ENCODE results near the gene ADAP1.

Gene ADAP1

DNA sequence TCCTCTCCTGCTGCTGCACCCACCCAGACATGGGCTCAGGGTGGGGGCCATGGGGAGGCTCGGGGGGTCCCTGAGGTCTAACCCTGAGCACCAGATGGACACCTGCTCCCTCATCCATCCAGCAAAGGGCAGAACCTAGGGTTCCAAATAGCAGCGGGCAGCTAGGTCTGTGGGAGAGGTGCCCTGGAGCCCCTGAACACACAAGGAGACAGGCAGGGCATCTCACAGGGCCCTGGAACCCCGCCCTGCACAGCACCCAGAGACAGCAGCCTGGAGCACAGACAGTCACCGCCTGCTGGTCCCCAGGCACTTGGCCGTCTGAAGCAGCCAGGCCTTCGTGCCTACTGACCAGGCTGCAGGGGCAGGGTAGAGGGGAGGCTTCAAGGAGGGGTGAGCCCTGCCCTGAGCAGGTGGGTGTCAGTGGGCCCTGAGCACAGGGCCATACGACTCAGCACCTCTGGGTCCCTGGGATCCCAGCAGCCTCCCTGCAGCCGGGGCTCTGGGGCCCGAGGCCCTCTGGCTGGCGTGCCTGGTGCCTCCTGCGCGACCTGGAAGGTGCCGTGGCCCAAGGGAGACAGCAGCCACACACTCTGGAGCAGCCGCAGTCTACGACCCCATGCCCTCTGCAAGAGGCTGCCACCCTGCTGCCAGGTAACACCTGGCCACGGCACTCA is 39.8 kb downstream of the ADAP1 start:
- DNase-seq (ENCODE audit: low read depth in 1 of 2, low spot score in 1 of 2) = no peak
- Histone ChIP-seq H3K27ac (replicated peaks) (no peak overlapping the region), H3K27me3 (ENCODE audit: insufficient read depth, poor library complexity, severe bottlenecking) (no peaks in the 10 kb centered on the region), H3K4me3 (replicated peaks; ENCODE audit: insufficient read depth, low read length) (no peak overlapping the region)
- TF ChIP-seq GABPA (IDR thresholded peaks at IDR 0.05; ENCODE audit: low read depth) = no peak
- TF ChIP-seq SPI1 (IDR thresholded peaks at IDR 0.05; ENCODE audit: borderline replicate concordance, low read depth) = no peak
- TF ChIP-seq, protein P1, sequence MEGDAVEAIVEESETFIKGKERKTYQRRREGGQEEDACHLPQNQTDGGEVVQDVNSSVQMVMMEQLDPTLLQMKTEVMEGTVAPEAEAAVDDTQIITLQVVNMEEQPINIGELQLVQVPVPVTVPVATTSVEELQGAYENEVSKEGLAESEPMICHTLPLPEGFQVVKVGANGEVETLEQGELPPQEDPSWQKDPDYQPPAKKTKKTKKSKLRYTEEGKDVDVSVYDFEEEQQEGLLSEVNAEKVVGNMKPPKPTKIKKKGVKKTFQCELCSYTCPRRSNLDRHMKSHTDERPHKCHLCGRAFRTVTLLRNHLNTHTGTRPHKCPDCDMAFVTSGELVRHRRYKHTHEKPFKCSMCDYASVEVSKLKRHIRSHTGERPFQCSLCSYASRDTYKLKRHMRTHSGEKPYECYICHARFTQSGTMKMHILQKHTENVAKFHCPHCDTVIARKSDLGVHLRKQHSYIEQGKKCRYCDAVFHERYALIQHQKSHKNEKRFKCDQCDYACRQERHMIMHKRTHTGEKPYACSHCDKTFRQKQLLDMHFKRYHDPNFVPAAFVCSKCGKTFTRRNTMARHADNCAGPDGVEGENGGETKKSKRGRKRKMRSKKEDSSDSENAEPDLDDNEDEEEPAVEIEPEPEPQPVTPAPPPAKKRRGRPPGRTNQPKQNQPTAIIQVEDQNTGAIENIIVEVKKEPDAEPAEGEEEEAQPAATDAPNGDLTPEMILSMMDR (IDR thresholded peaks at IDR 0.05; ENCODE audit: insufficient read depth, low read length) = no peak
- TF ChIP-seq, protein P2, sequence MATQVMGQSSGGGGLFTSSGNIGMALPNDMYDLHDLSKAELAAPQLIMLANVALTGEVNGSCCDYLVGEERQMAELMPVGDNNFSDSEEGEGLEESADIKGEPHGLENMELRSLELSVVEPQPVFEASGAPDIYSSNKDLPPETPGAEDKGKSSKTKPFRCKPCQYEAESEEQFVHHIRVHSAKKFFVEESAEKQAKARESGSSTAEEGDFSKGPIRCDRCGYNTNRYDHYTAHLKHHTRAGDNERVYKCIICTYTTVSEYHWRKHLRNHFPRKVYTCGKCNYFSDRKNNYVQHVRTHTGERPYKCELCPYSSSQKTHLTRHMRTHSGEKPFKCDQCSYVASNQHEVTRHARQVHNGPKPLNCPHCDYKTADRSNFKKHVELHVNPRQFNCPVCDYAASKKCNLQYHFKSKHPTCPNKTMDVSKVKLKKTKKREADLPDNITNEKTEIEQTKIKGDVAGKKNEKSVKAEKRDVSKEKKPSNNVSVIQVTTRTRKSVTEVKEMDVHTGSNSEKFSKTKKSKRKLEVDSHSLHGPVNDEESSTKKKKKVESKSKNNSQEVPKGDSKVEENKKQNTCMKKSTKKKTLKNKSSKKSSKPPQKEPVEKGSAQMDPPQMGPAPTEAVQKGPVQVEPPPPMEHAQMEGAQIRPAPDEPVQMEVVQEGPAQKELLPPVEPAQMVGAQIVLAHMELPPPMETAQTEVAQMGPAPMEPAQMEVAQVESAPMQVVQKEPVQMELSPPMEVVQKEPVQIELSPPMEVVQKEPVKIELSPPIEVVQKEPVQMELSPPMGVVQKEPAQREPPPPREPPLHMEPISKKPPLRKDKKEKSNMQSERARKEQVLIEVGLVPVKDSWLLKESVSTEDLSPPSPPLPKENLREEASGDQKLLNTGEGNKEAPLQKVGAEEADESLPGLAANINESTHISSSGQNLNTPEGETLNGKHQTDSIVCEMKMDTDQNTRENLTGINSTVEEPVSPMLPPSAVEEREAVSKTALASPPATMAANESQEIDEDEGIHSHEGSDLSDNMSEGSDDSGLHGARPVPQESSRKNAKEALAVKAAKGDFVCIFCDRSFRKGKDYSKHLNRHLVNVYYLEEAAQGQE (IDR thresholded peaks at IDR 0.05; ENCODE audit: insufficient replicate concordance, low read depth) = no peak
- no peak for TF ChIP-seq POLR2AphosphoS5 (IDR thresholded peaks at IDR 0.05; ENCODE audit: low read depth)

GRCh38 chr7:913736-914520 is 40.6 kb downstream of the ADAP1 start:
- no peak overlapping the region for H3K4me3 ChIP-seq (replicated peaks; ENCODE audit: insufficient read depth, low read length)
- H3K27ac ChIP-seq (replicated peaks) = no peak overlapping the region
- TF ChIP-seq, protein P1 (IDR thresholded peaks at IDR 0.05; ENCODE audit: insufficient read depth, low read length) = no peak
- TF ChIP-seq, protein P2 (IDR thresholded peaks at IDR 0.05; ENCODE audit: insufficient replicate concordance, low read depth) = no peak
- TF ChIP-seq GABPA (IDR thresholded peaks at IDR 0.05; ENCODE audit: low read depth) (no peak), SPI1 (IDR thresholded peaks at IDR 0.05; ENCODE audit: borderline replicate concordance, low read depth) (no peak), POLR2AphosphoS5 (IDR thresholded peaks at IDR 0.05; ENCODE audit: low read depth) (no peak)
- H3K27me3 ChIP-seq (ENCODE audit: insufficient read depth, poor library complexity, severe bottlenecking) = no peaks in the 10 kb centered on the region
- no peak for DNase-seq (ENCODE audit: low read depth in 1 of 2, low spot score in 1 of 2)

DNA sequence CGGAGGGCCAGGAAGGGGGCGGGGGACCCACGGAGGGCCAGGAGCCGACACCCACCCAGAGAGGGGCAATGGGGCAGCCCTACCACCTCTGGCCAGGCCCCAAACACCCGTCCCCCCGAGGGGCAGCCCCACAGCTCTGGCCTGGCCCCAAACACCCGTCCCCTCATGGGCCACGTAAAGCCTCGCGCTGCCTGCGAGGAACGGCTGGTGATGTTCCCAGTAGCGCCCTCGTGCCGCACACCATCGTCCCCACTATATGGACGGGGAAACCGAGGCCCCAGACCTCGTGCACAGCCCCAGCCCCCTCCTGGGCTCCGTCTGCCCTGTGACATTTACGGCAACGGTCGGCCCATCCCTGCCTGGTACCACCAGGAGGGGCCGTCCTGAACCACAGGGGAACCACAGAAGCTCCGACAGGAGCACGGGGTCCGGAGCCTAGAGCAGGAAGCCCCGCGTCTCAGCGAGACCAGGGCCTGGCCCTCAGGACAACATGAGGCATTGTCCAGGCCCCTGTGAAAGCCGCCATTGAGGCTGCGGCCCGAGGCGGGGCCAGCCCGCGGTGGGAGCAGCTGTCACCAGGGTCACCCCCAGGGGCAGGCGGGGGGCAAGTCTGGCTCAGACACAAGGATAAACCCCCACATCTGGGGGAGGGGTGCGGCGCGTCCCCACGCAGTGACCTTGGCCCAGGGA is 42.5 kb downstream of the ADAP1 start:
- DNase-seq (ENCODE audit: low read depth in 1 of 2, low spot score in 1 of 2) = no peak
- H3K4me3 ChIP-seq (replicated peaks; ENCODE audit: insufficient read depth, low read length) = no peak overlapping the region
- no peaks in the 10 kb centered on the region for H3K27me3 ChIP-seq (ENCODE audit: insufficient read depth, poor library complexity, severe bottlenecking)
- H3K27ac ChIP-seq (replicated peaks) = no peak overlapping the region
- TF ChIP-seq, protein P1 (IDR thresholded peaks at IDR 0.05; ENCODE audit: insufficient read depth, low read length) = no peak
- no peak for TF ChIP-seq POLR2AphosphoS5 (IDR thresholded peaks at IDR 0.05; ENCODE audit: low read depth)
- TF ChIP-seq SPI1 (IDR thresholded peaks at IDR 0.05; ENCODE audit: borderline replicate concordance, low read depth) = no peak
- no peak for TF ChIP-seq GABPA (IDR thresholded peaks at IDR 0.05; ENCODE audit: low read depth)
- TF ChIP-seq, protein P2 (IDR thresholded peaks at IDR 0.05; ENCODE audit: insufficient replicate concordance, low read depth) = no peak
